H9 (cell line): ENCODE data around the gene SNRPF. TPM values are rescaled to one million over a fixed set of nuclear protein-coding genes. Genes with fewer than 3 reads are reported as not detected.

Experiments
- DNase-seq: peaks from one replicate; pipeline ENCODE4 v3.0.0-alpha.2; 2017
- H2AFZ ChIP-seq: one replicate; pipeline ENCODE4 v1.6.1; 2013; ENCODE audit warnings: mild to moderate bottlenecking, low read length, control low read depth, moderate library complexity
- H2AK5ac ChIP-seq: 2 replicates; pipeline ENCODE4 v1.6.1; 2013; ENCODE audit warnings: low read length, control low read depth, mixed read lengths; ENCODE audit not compliant: insufficient read length
- H2BK120ac ChIP-seq: one replicate; pipeline ENCODE4 v1.6.1; 2013; ENCODE audit warnings: low read depth, mild to moderate bottlenecking, low read length, control low read depth, inconsistent platforms; ENCODE audit not compliant: poor library complexity, severe bottlenecking
- H2BK12ac ChIP-seq: 2 replicates; pipeline ENCODE4 v1.6.1; 2013; ENCODE audit warnings: low read length, control low read depth, mixed read lengths, low read depth; ENCODE audit not compliant: insufficient read length
- H2BK15ac ChIP-seq: 2 replicates; pipeline ENCODE4 v1.6.1; 2013; ENCODE audit warnings: low read depth, low read length, control low read depth
- H2BK20ac ChIP-seq: one replicate; pipeline ENCODE4 v1.6.1; 2013; ENCODE audit warnings: low read depth, mild to moderate bottlenecking, low read length, control low read depth, inconsistent platforms; ENCODE audit not compliant: poor library complexity, severe bottlenecking
- H2BK5ac ChIP-seq: 2 replicates; pipeline ENCODE4 v1.6.1; 2013; ENCODE audit warnings: low read length, control low read depth, mixed read lengths; ENCODE audit not compliant: insufficient read length
- H3K14ac ChIP-seq: 2 replicates; pipeline ENCODE4 v1.6.1; 2013; ENCODE audit warnings: low read length, control low read depth; ENCODE audit not compliant: insufficient read depth
- H3K18ac ChIP-seq: 2 replicates; pipeline ENCODE4 v1.6.1; 2013; ENCODE audit warnings: low read depth, mild to moderate bottlenecking, mixed read lengths, low read length, control low read depth; ENCODE audit not compliant: insufficient read length
- H3K23ac ChIP-seq: 2 replicates; pipeline ENCODE4 v1.6.1; 2013; ENCODE audit warnings: low read length, control low read depth, mixed read lengths, low read depth; ENCODE audit not compliant: insufficient read length
- H3K23me2 ChIP-seq: 2 replicates; pipeline ENCODE4 v1.6.1; 2013; ENCODE audit warnings: low read depth, mild to moderate bottlenecking, mixed read lengths, low read length, control low read depth; ENCODE audit not compliant: insufficient read length, poor library complexity, severe bottlenecking
- H3K27ac ChIP-seq: 2 replicates; pipeline ENCODE4 v1.5.1; 2013; ENCODE audit warnings: low read length, control low read depth, mixed read lengths, low read depth; ENCODE audit not compliant: insufficient read length
- H3K27me3 ChIP-seq: 2 replicates; pipeline ENCODE4 v1.6.1; 2013; ENCODE audit warnings: low read length, control low read depth, inconsistent platforms; ENCODE audit not compliant: insufficient read depth
- H3K4ac ChIP-seq: 2 replicates; pipeline ENCODE4 v1.6.1; 2013; ENCODE audit warnings: low read depth, mild to moderate bottlenecking, control low read depth, inconsistent platforms, low read length, moderate library complexity
- H3K4me1 ChIP-seq: 2 replicates; pipeline ENCODE4 v1.6.1; 2013; ENCODE audit warnings: low read length, control low read depth, inconsistent platforms; ENCODE audit not compliant: insufficient read depth
- H3K4me2 ChIP-seq: 2 replicates; pipeline ENCODE4 v1.6.1; 2013; ENCODE audit warnings: low read length, control low read depth, mixed read lengths; ENCODE audit not compliant: insufficient read length, insufficient read depth
- H3K56ac ChIP-seq: 2 replicates; pipeline ENCODE4 v1.6.1; 2013; ENCODE audit warnings: low read depth, mild to moderate bottlenecking, mixed read lengths, low read length, control low read depth; ENCODE audit not compliant: insufficient read length
- H3K79me1 ChIP-seq: 2 replicates; pipeline ENCODE4 v1.6.1; 2013; ENCODE audit warnings: low read depth, mild to moderate bottlenecking, moderate library complexity, low read length, control low read depth, inconsistent platforms; ENCODE audit not compliant: insufficient read depth, poor library complexity, severe bottlenecking
- H3K79me2 ChIP-seq: 2 replicates; pipeline ENCODE4 v1.6.1; 2013; ENCODE audit warnings: low read length, control low read depth, inconsistent platforms; ENCODE audit not compliant: insufficient read depth
- H3K9ac ChIP-seq: 2 replicates; pipeline ENCODE4 v1.6.1; 2013; ENCODE audit warnings: low read length, control low read depth, mixed read lengths; ENCODE audit not compliant: insufficient read length; ENCODE audit errors: extremely low read depth
- H3K9me3 ChIP-seq: one replicate; pipeline ENCODE4 v1.6.1; 2013; ENCODE audit warnings: low read depth, low read length, inconsistent platforms; ENCODE audit not compliant: control insufficient read depth
- H3T11ph ChIP-seq: one replicate; pipeline ENCODE4 v1.6.1; 2013; ENCODE audit warnings: mild to moderate bottlenecking, low read length, control low read depth, inconsistent platforms
- H4K20me1 ChIP-seq: one replicate; pipeline ENCODE4 v1.6.1; 2013; ENCODE audit not compliant: control insufficient read depth, insufficient read length, insufficient read depth
- H4K5ac ChIP-seq: 2 replicates; pipeline ENCODE4 v1.6.1; 2013; ENCODE audit warnings: low read depth, mild to moderate bottlenecking, mixed read lengths, low read length, control low read depth; ENCODE audit not compliant: insufficient read length
- H4K8ac ChIP-seq: replicated peaks from 2 replicates; pipeline ENCODE4 v1.6.1; 2013; ENCODE audit warnings: low read length, control low read depth, mixed read lengths, low read depth; ENCODE audit not compliant: insufficient read length
- H4K91ac ChIP-seq: 2 replicates; pipeline ENCODE4 v1.6.1; 2013; ENCODE audit warnings: low read depth, mild to moderate bottlenecking, moderate library complexity, mixed read lengths, low read length, control low read depth; ENCODE audit not compliant: insufficient read length
- H3K27ac Mint-ChIP-seq, 3 experiments: 2 replicates in 2 of 3; 3 replicates in 1 of 3; pipeline ENCODE4 v1.8.0; 2020 to 2021; ENCODE audit warnings: mixed read lengths in 3 of 3, mild to moderate bottlenecking in 1 of 3, moderate library complexity in 1 of 3
- H3K27me3 Mint-ChIP-seq: 2 replicates; pipeline ENCODE4 v1.8.0; 2021; ENCODE audit warnings: low read depth, mild to moderate bottlenecking, moderate library complexity, mixed read lengths
- H3K36me3 Mint-ChIP-seq, 3 experiments: 2 replicates in 2 of 3; 3 replicates in 1 of 3; pipeline ENCODE4 v1.8.0; 2020 to 2021; ENCODE audit warnings: low read depth in 3 of 3, mixed read lengths in 3 of 3; ENCODE audit not compliant: insufficient read depth in 1 of 3
- H3K4me1 Mint-ChIP-seq, 2 experiments: 2 replicates each; pipeline ENCODE4 v1.8.0; 2020; ENCODE audit warnings: mixed read lengths in 2 of 2
- H3K4me3 Mint-ChIP-seq, 2 experiments: 2 replicates in 1 of 2; 3 replicates in 1 of 2; pipeline ENCODE4 v1.8.0; 2020 to 2021; ENCODE audit warnings: mild to moderate bottlenecking in 2 of 2, mixed read lengths in 2 of 2, moderate library complexity in 1 of 2
- H3K9me3 Mint-ChIP-seq, 2 experiments: 2 replicates in 1 of 2; 3 replicates in 1 of 2; pipeline ENCODE4 v1.8.0; 2020; ENCODE audit warnings: mild to moderate bottlenecking in 2 of 2, mixed read lengths in 2 of 2, moderate library complexity in 1 of 2
- WGBS: extraction: QIAGEN DNeasy Blood & Tissue Kit; methylation state at CpG from one replicate; pipeline ENCODE4 v1.1.7; 2013; ENCODE audit warnings: missing lambda C conversion rate, low lambda C conversion rate, mixed read lengths; ENCODE audit not compliant: insufficient read length; ENCODE audit errors: extremely low coverage; 5-methylcytosine and 5-hydroxymethylcytosine counted together
- total RNA-seq: library from RNA; stranded (reverse); gene quantifications from 2 replicates; pipeline ENCODE4 v1.2.1, GENCODE V29; 2021
- TF ChIP-seq, protein P1 (sequence below): fragments of 200-600 bp; sonication (generic); conservative IDR thresholded peaks from 3 replicates; pipeline ENCODE4 v1.8.0; 2021; ENCODE audit warnings: antibody characterized with exemption, mild to moderate bottlenecking

SNRPF gene
- total RNA-seq, 1 experiment from 2014 or later: 77.1 TPM

DNA sequence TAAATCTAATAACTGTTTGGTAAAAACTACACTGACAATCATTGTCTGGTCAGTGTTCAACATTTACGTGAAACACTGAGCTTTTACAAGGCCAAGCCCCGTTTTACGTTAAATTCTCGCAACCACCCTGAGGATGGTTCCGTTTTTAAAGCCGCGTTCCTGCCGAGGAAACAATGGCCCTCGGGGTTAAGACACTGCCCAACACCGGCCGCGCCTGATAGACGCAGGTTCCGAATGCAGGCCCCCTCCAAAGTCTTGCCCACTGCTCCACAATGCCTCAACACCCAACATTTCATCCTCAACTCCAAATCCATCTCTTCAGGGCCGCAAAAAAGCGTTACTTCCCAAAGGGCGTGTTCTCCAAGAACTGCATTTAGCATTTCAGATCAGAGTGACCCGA is 953 bp upstream of the SNRPF start:
- Histone ChIP-seq H4K8ac (no peak overlapping the region), H3K27me3 (no peaks in the 10 kb centered on the region), H3K14ac (no peak overlapping the region), H3K56ac (no peak overlapping the region), H3K9me3 (no peaks in the 10 kb centered on the region), H3K4me1 (0 out of 2 replicates have a peak, but pooled peaks cover 2% of the 10 kb centered on the region), H3K23ac (no peak overlapping the region), H2BK120ac (no peak overlapping the region), H3K4ac (no peak overlapping the region), H4K5ac (no peak overlapping the region), H3K79me1 (peaks cover 8% of the 10 kb centered on the region), H2AK5ac (no peak overlapping the region), H2BK20ac (no peak overlapping the region), H3K9ac (no peak overlapping the region), H4K91ac (no peak overlapping the region), H3K18ac (no peak overlapping the region), H2BK5ac (no peak overlapping the region), H4K20me1 (peaks cover 4% of the 10 kb centered on the region), H3K4me2 (peak overlapping the region; percentile 84), H3T11ph (no peak overlapping the region), H3K79me2 (peaks cover 25% of the 10 kb centered on the region; the same call in 1 of the 2 replicates), H2BK15ac (no peak overlapping the region), H3K27ac (no peak overlapping the region), H3K23me2 (peaks cover 14% of the 10 kb centered on the region), H2AFZ (no peak overlapping the region), H2BK12ac (no peak overlapping the region)
- Mint-ChIP-seq H3K4me1 (peaks cover 9% of the 10 kb centered on the region in 2 experiments), H3K9me3 (peaks cover 12 to 14% of the 10 kb centered on the region in 2 experiments), H3K36me3 (peaks cover 23 to 28% (median 23%) of the 10 kb centered on the region in 3 experiments), H3K27me3 (no peaks in the 10 kb centered on the region; the same call in 1 of the 2 replicates), H3K4me3 (no peak overlapping the region), H3K27ac (peak overlapping the region in 1 of 3 experiments; percentile 3; a peak in 1 of 7 replicates)
- TF ChIP-seq, protein P1, sequence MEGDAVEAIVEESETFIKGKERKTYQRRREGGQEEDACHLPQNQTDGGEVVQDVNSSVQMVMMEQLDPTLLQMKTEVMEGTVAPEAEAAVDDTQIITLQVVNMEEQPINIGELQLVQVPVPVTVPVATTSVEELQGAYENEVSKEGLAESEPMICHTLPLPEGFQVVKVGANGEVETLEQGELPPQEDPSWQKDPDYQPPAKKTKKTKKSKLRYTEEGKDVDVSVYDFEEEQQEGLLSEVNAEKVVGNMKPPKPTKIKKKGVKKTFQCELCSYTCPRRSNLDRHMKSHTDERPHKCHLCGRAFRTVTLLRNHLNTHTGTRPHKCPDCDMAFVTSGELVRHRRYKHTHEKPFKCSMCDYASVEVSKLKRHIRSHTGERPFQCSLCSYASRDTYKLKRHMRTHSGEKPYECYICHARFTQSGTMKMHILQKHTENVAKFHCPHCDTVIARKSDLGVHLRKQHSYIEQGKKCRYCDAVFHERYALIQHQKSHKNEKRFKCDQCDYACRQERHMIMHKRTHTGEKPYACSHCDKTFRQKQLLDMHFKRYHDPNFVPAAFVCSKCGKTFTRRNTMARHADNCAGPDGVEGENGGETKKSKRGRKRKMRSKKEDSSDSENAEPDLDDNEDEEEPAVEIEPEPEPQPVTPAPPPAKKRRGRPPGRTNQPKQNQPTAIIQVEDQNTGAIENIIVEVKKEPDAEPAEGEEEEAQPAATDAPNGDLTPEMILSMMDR: no peak
- no peak for DNase-seq
- no CpG with 5 or more reads among the region's 18 CpGs for WGBS
